ENCODE results near the gene ACTR3. TPM values are rescaled to one million over a fixed set of nuclear protein-coding genes. Genes with fewer than 3 reads are reported as not detected.

Gene ACTR3
- total RNA-seq, 1 donor from 2014 or later, result 495 TPM

GRCh38 chr2:113895819-113896563, 6.1 kb downstream of the ACTR3 start:
- peaks cover 5% of the 10 kb centered on the region for H3K36me3 ChIP-seq (ENCODE audit: insufficient read depth, low read length)
- H3K4me3 ChIP-seq (ENCODE audit: insufficient read depth, low read depth, low read length), result no peak overlapping the region
- Mint-ChIP-seq H3K27me3 (ENCODE audit: low read depth, unreplicated experiment) (no peaks in the 10 kb centered on the region), H3K9me3 (ENCODE audit: unreplicated experiment) (no peaks in the 10 kb centered on the region), H3K4me3 (ENCODE audit: unreplicated experiment) (peak overlapping the region; percentile 92), H3K36me3 (ENCODE audit: low read depth, unreplicated experiment) (peaks cover 6% of the 10 kb centered on the region), H3K4me1 (ENCODE audit: low read depth, unreplicated experiment) (peaks cover 64% of the 10 kb centered on the region), H3K27ac (ENCODE audit: unreplicated experiment) (peak overlapping the region; percentile 21)
- H3K9me3 ChIP-seq (ENCODE audit: insufficient read depth, low read depth, low read length), result no peaks in the 10 kb centered on the region
- H3K27ac ChIP-seq (ENCODE audit: low read depth, low read length), result no peak overlapping the region
- H3K27me3 ChIP-seq (ENCODE audit: insufficient read depth, low read length), result no peaks in the 10 kb centered on the region
- no peak overlapping the region for H3K9ac ChIP-seq (ENCODE audit: low read length)
- peaks cover 92% of the 10 kb centered on the region for H4K20me1 ChIP-seq (ENCODE audit: insufficient read depth, low read length)
- H3K79me2 ChIP-seq (ENCODE audit: insufficient read depth, low read length), result peaks cover 100% of the 10 kb centered on the region
- FAIRE-seq (no peak), DNase-seq (ENCODE audit: low read depth) (no peak)
- H2AFZ ChIP-seq (ENCODE audit: low read depth, low read length), result no peak overlapping the region
- no peak for TF ChIP-seq EZH2 (IDR thresholded peaks at IDR 0.05; ENCODE audit: insufficient read depth, low read length)
- TF ChIP-seq CTCF (IDR thresholded peaks at IDR 0.05; ENCODE audit: insufficient read depth, low read depth, low read length), result no peak
- H3K4me1 ChIP-seq (ENCODE audit: insufficient read depth, low read length), result peaks cover 42% of the 10 kb centered on the region
- H3K4me2 ChIP-seq (ENCODE audit: low read length), result peak overlapping the region; percentile 86

- Histone ChIP-seq H3K9me3 (ENCODE audit: insufficient read depth, low read depth, low read length) (no peaks in the 10 kb centered on the region), H3K4me2 (ENCODE audit: low read length) (peak overlapping the region; percentile 86), H3K27me3 (ENCODE audit: insufficient read depth, low read length) (no peaks in the 10 kb centered on the region), H3K4me1 (ENCODE audit: insufficient read depth, low read length) (peaks cover 42% of the 10 kb centered on the region), H3K79me2 (ENCODE audit: insufficient read depth, low read length) (peaks cover 100% of the 10 kb centered on the region), H3K4me3 (ENCODE audit: insufficient read depth, low read depth, low read length) (no peak overlapping the region), H2AFZ (ENCODE audit: low read depth, low read length) (no peak overlapping the region), H3K27ac (ENCODE audit: low read depth, low read length) (no peak overlapping the region), H4K20me1 (ENCODE audit: insufficient read depth, low read length) (peaks cover 100% of the 10 kb centered on the region), H3K36me3 (ENCODE audit: insufficient read depth, low read length) (peaks cover 5% of the 10 kb centered on the region), H3K9ac (ENCODE audit: low read length) (no peak overlapping the region)
- Mint-ChIP-seq H3K9me3 (ENCODE audit: unreplicated experiment) (no peaks in the 10 kb centered on the region), H3K36me3 (ENCODE audit: low read depth, unreplicated experiment) (peaks cover 6% of the 10 kb centered on the region), H3K4me3 (ENCODE audit: unreplicated experiment) (peak overlapping the region; percentile 72), H3K27me3 (ENCODE audit: low read depth, unreplicated experiment) (no peaks in the 10 kb centered on the region), H3K27ac (ENCODE audit: unreplicated experiment) (no peak overlapping the region), H3K4me1 (ENCODE audit: low read depth, unreplicated experiment) (peaks cover 66% of the 10 kb centered on the region)
- TF ChIP-seq CTCF (IDR thresholded peaks at IDR 0.05; ENCODE audit: insufficient read depth, low read depth, low read length) (no peak), EZH2 (IDR thresholded peaks at IDR 0.05; ENCODE audit: insufficient read depth, low read length) (no peak)
- DNase-seq (ENCODE audit: low read depth), result no peak
- FAIRE-seq, result peak; percentile 64
These were observed 6.9 kb downstream of the ACTR3 start for GRCh38 chr2:113896791-113897190.

GRCh38 chr2:113898081-113898480, 8.2 kb downstream of the ACTR3 start:
- Histone ChIP-seq H3K36me3 (ENCODE audit: insufficient read depth, low read length) (peaks cover 5% of the 10 kb centered on the region), H4K20me1 (ENCODE audit: insufficient read depth, low read length) (peaks cover 100% of the 10 kb centered on the region), H3K4me2 (ENCODE audit: low read length) (peak overlapping the region; percentile 38), H3K9me3 (ENCODE audit: insufficient read depth, low read depth, low read length) (no peaks in the 10 kb centered on the region), H3K27ac (ENCODE audit: low read depth, low read length) (no peak overlapping the region), H3K79me2 (ENCODE audit: insufficient read depth, low read length) (peaks cover 100% of the 10 kb centered on the region), H2AFZ (ENCODE audit: low read depth, low read length) (no peak overlapping the region), H3K9ac (ENCODE audit: low read length) (no peak overlapping the region), H3K27me3 (ENCODE audit: insufficient read depth, low read length) (no peaks in the 10 kb centered on the region), H3K4me1 (ENCODE audit: insufficient read depth, low read length) (peaks cover 38% of the 10 kb centered on the region), H3K4me3 (ENCODE audit: insufficient read depth, low read depth, low read length) (no peak overlapping the region)
- Mint-ChIP-seq H3K4me1 (ENCODE audit: low read depth, unreplicated experiment) (peaks cover 66% of the 10 kb centered on the region), H3K9me3 (ENCODE audit: unreplicated experiment) (no peaks in the 10 kb centered on the region), H3K27ac (ENCODE audit: unreplicated experiment) (no peak overlapping the region), H3K36me3 (ENCODE audit: low read depth, unreplicated experiment) (peaks cover 5% of the 10 kb centered on the region), H3K4me3 (ENCODE audit: unreplicated experiment) (no peak overlapping the region), H3K27me3 (ENCODE audit: low read depth, unreplicated experiment) (no peaks in the 10 kb centered on the region)
- no peak for TF ChIP-seq EZH2 (IDR thresholded peaks at IDR 0.05; ENCODE audit: insufficient read depth, low read length)
- TF ChIP-seq CTCF (IDR thresholded peaks at IDR 0.05; ENCODE audit: insufficient read depth, low read depth, low read length), result no peak
- no peak for DNase-seq (ENCODE audit: low read depth)
- FAIRE-seq, result no peak
